GM23248 (cell line): ENCODE results near the gene LRP5.

Experiments
- EZH2 ChIP-seq: fragments of 200-600 bp; sonication (generic); IDR thresholded peaks from 2 replicates; pipeline ENCODE4 v1.6.1; 2018; ENCODE audit warnings: antibody characterized with exemption, mild to moderate bottlenecking; ENCODE audit not compliant: insufficient read depth, poor library complexity, severe bottlenecking
- EZH2phosphoT487 ChIP-seq: fragments of 200-600 bp; sonication (generic); IDR thresholded peaks from 2 replicates; pipeline ENCODE4 v1.6.1; 2018; ENCODE audit warnings: antibody characterized with exemption, moderate library complexity, mild to moderate bottlenecking, low read depth; ENCODE audit not compliant: insufficient read depth

GRCh38 chr11:68324695-68325094 lies 12.3 kb downstream of the LRP5 start:
- TF ChIP-seq EZH2 (no peak), EZH2phosphoT487 (no peak)
